H9 (cell line): ENCODE measurements around the gene VWA5B1. TPM values are rescaled to one million over a fixed set of nuclear protein-coding genes. Genes with fewer than 3 reads are reported as not detected.

Source experiments
- DNase-seq: peaks from one replicate; pipeline ENCODE4 v3.0.0-alpha.2; 2017
- H2AFZ ChIP-seq: one replicate; pipeline ENCODE4 v1.6.1; 2013; ENCODE audit warnings: mild to moderate bottlenecking, low read length, control low read depth, moderate library complexity
- H2AK5ac ChIP-seq: 2 replicates; pipeline ENCODE4 v1.6.1; 2013; ENCODE audit warnings: low read length, control low read depth, mixed read lengths; ENCODE audit not compliant: insufficient read length
- H2BK120ac ChIP-seq: one replicate; pipeline ENCODE4 v1.6.1; 2013; ENCODE audit warnings: low read depth, mild to moderate bottlenecking, low read length, control low read depth, inconsistent platforms; ENCODE audit not compliant: poor library complexity, severe bottlenecking
- H2BK12ac ChIP-seq: 2 replicates; pipeline ENCODE4 v1.6.1; 2013; ENCODE audit warnings: low read length, control low read depth, mixed read lengths, low read depth; ENCODE audit not compliant: insufficient read length
- H2BK15ac ChIP-seq: 2 replicates; pipeline ENCODE4 v1.6.1; 2013; ENCODE audit warnings: low read depth, low read length, control low read depth
- H2BK20ac ChIP-seq: one replicate; pipeline ENCODE4 v1.6.1; 2013; ENCODE audit warnings: low read depth, mild to moderate bottlenecking, low read length, control low read depth, inconsistent platforms; ENCODE audit not compliant: poor library complexity, severe bottlenecking
- H2BK5ac ChIP-seq: 2 replicates; pipeline ENCODE4 v1.6.1; 2013; ENCODE audit warnings: low read length, control low read depth, mixed read lengths; ENCODE audit not compliant: insufficient read length
- H3K14ac ChIP-seq: 2 replicates; pipeline ENCODE4 v1.6.1; 2013; ENCODE audit warnings: low read length, control low read depth; ENCODE audit not compliant: insufficient read depth
- H3K18ac ChIP-seq: 2 replicates; pipeline ENCODE4 v1.6.1; 2013; ENCODE audit warnings: low read depth, mild to moderate bottlenecking, mixed read lengths, low read length, control low read depth; ENCODE audit not compliant: insufficient read length
- H3K23ac ChIP-seq: 2 replicates; pipeline ENCODE4 v1.6.1; 2013; ENCODE audit warnings: low read length, control low read depth, mixed read lengths, low read depth; ENCODE audit not compliant: insufficient read length
- H3K23me2 ChIP-seq: 2 replicates; pipeline ENCODE4 v1.6.1; 2013; ENCODE audit warnings: low read depth, mild to moderate bottlenecking, mixed read lengths, low read length, control low read depth; ENCODE audit not compliant: insufficient read length, poor library complexity, severe bottlenecking
- H3K27ac ChIP-seq: 2 replicates; pipeline ENCODE4 v1.5.1; 2013; ENCODE audit warnings: low read length, control low read depth, mixed read lengths, low read depth; ENCODE audit not compliant: insufficient read length
- H3K27me3 ChIP-seq: 2 replicates; pipeline ENCODE4 v1.6.1; 2013; ENCODE audit warnings: low read length, control low read depth, inconsistent platforms; ENCODE audit not compliant: insufficient read depth
- H3K4ac ChIP-seq: 2 replicates; pipeline ENCODE4 v1.6.1; 2013; ENCODE audit warnings: low read depth, mild to moderate bottlenecking, control low read depth, inconsistent platforms, low read length, moderate library complexity
- H3K4me1 ChIP-seq: 2 replicates; pipeline ENCODE4 v1.6.1; 2013; ENCODE audit warnings: low read length, control low read depth, inconsistent platforms; ENCODE audit not compliant: insufficient read depth
- H3K4me2 ChIP-seq: 2 replicates; pipeline ENCODE4 v1.6.1; 2013; ENCODE audit warnings: low read length, control low read depth, mixed read lengths; ENCODE audit not compliant: insufficient read length, insufficient read depth
- H3K56ac ChIP-seq: 2 replicates; pipeline ENCODE4 v1.6.1; 2013; ENCODE audit warnings: low read depth, mild to moderate bottlenecking, mixed read lengths, low read length, control low read depth; ENCODE audit not compliant: insufficient read length
- H3K79me1 ChIP-seq: 2 replicates; pipeline ENCODE4 v1.6.1; 2013; ENCODE audit warnings: low read depth, mild to moderate bottlenecking, moderate library complexity, low read length, control low read depth, inconsistent platforms; ENCODE audit not compliant: insufficient read depth, poor library complexity, severe bottlenecking
- H3K79me2 ChIP-seq: 2 replicates; pipeline ENCODE4 v1.6.1; 2013; ENCODE audit warnings: low read length, control low read depth, inconsistent platforms; ENCODE audit not compliant: insufficient read depth
- H3K9ac ChIP-seq: 2 replicates; pipeline ENCODE4 v1.6.1; 2013; ENCODE audit warnings: low read length, control low read depth, mixed read lengths; ENCODE audit not compliant: insufficient read length; ENCODE audit errors: extremely low read depth
- H3K9me3 ChIP-seq: one replicate; pipeline ENCODE4 v1.6.1; 2013; ENCODE audit warnings: low read depth, low read length, inconsistent platforms; ENCODE audit not compliant: control insufficient read depth
- H3T11ph ChIP-seq: one replicate; pipeline ENCODE4 v1.6.1; 2013; ENCODE audit warnings: mild to moderate bottlenecking, low read length, control low read depth, inconsistent platforms
- H4K20me1 ChIP-seq: one replicate; pipeline ENCODE4 v1.6.1; 2013; ENCODE audit not compliant: control insufficient read depth, insufficient read length, insufficient read depth
- H4K5ac ChIP-seq: 2 replicates; pipeline ENCODE4 v1.6.1; 2013; ENCODE audit warnings: low read depth, mild to moderate bottlenecking, mixed read lengths, low read length, control low read depth; ENCODE audit not compliant: insufficient read length
- H4K8ac ChIP-seq: replicated peaks from 2 replicates; pipeline ENCODE4 v1.6.1; 2013; ENCODE audit warnings: low read length, control low read depth, mixed read lengths, low read depth; ENCODE audit not compliant: insufficient read length
- H4K91ac ChIP-seq: 2 replicates; pipeline ENCODE4 v1.6.1; 2013; ENCODE audit warnings: low read depth, mild to moderate bottlenecking, moderate library complexity, mixed read lengths, low read length, control low read depth; ENCODE audit not compliant: insufficient read length
- H3K27ac Mint-ChIP-seq, 3 experiments: 2 replicates in 2 of 3; 3 replicates in 1 of 3; pipeline ENCODE4 v1.8.0; 2020 to 2021; ENCODE audit warnings: mixed read lengths in 3 of 3, mild to moderate bottlenecking in 1 of 3, moderate library complexity in 1 of 3
- H3K27me3 Mint-ChIP-seq: 2 replicates; pipeline ENCODE4 v1.8.0; 2021; ENCODE audit warnings: low read depth, mild to moderate bottlenecking, moderate library complexity, mixed read lengths
- H3K36me3 Mint-ChIP-seq, 3 experiments: 2 replicates in 2 of 3; 3 replicates in 1 of 3; pipeline ENCODE4 v1.8.0; 2020 to 2021; ENCODE audit warnings: low read depth in 3 of 3, mixed read lengths in 3 of 3; ENCODE audit not compliant: insufficient read depth in 1 of 3
- H3K4me1 Mint-ChIP-seq, 2 experiments: 2 replicates each; pipeline ENCODE4 v1.8.0; 2020; ENCODE audit warnings: mixed read lengths in 2 of 2
- H3K4me3 Mint-ChIP-seq, 2 experiments: 2 replicates in 1 of 2; 3 replicates in 1 of 2; pipeline ENCODE4 v1.8.0; 2020 to 2021; ENCODE audit warnings: mild to moderate bottlenecking in 2 of 2, mixed read lengths in 2 of 2, moderate library complexity in 1 of 2
- H3K9me3 Mint-ChIP-seq, 2 experiments: 2 replicates in 1 of 2; 3 replicates in 1 of 2; pipeline ENCODE4 v1.8.0; 2020; ENCODE audit warnings: mild to moderate bottlenecking in 2 of 2, mixed read lengths in 2 of 2, moderate library complexity in 1 of 2
- WGBS: extraction: QIAGEN DNeasy Blood & Tissue Kit; methylation state at CpG from one replicate; pipeline ENCODE4 v1.1.7; 2013; ENCODE audit warnings: missing lambda C conversion rate, low lambda C conversion rate, mixed read lengths; ENCODE audit not compliant: insufficient read length; ENCODE audit errors: extremely low coverage; 5-methylcytosine and 5-hydroxymethylcytosine counted together
- total RNA-seq: library from RNA; stranded (reverse); gene quantifications from 2 replicates; pipeline ENCODE4 v1.2.1, GENCODE V29; 2021
- TF ChIP-seq, protein P1 (sequence below): fragments of 200-600 bp; sonication (generic); conservative IDR thresholded peaks from 3 replicates; pipeline ENCODE4 v1.8.0; 2021; ENCODE audit warnings: antibody characterized with exemption, mild to moderate bottlenecking

VWA5B1 gene
- total RNA-seq, 1 experiment from 2014 or later = not detected

DNA sequence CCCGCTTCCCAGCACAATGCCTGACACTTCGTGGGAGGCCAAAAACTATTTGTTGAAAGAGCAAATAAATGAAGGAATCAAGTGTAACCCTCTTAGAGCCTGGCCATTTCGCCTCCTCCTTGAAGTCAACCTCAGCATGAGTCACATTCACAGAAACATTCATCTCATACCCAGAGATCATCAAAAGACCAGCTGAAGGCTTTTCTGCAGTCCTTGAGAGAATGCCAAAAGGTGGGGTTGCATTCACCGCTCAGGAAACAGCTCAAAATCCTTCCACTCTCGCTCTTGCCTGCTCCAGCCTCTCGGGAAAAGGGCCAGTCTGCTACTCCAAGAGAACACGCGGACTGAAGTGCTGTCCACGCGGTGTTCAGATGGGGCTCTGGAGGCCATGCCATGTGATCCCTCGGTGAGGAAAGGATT is 90.0 kb downstream of the VWA5B1 start:
- Mint-ChIP-seq H3K4me3 (no peak overlapping the region), H3K36me3 (no peaks in the 10 kb centered on the region), H3K4me1 (peaks cover 11 to 14% of the 10 kb centered on the region in 2 experiments), H3K9me3 (no peaks in the 10 kb centered on the region), H3K27ac (no peak overlapping the region), H3K27me3 (peaks cover 94% of the 10 kb centered on the region)
- no peak overlapping the region for H2BK20ac ChIP-seq
- H3K79me1 ChIP-seq = no peaks in the 10 kb centered on the region
- H3K14ac ChIP-seq = no peak overlapping the region
- no peak overlapping the region for H2BK5ac ChIP-seq
- H4K20me1 ChIP-seq = no peaks in the 10 kb centered on the region
- H2BK15ac ChIP-seq = no peak overlapping the region
- no peak overlapping the region for H2AK5ac ChIP-seq
- WGBS = no CpG with 5 or more reads among the region's 11 CpGs
- no peak overlapping the region for H3K4me2 ChIP-seq
- TF ChIP-seq, protein P1, sequence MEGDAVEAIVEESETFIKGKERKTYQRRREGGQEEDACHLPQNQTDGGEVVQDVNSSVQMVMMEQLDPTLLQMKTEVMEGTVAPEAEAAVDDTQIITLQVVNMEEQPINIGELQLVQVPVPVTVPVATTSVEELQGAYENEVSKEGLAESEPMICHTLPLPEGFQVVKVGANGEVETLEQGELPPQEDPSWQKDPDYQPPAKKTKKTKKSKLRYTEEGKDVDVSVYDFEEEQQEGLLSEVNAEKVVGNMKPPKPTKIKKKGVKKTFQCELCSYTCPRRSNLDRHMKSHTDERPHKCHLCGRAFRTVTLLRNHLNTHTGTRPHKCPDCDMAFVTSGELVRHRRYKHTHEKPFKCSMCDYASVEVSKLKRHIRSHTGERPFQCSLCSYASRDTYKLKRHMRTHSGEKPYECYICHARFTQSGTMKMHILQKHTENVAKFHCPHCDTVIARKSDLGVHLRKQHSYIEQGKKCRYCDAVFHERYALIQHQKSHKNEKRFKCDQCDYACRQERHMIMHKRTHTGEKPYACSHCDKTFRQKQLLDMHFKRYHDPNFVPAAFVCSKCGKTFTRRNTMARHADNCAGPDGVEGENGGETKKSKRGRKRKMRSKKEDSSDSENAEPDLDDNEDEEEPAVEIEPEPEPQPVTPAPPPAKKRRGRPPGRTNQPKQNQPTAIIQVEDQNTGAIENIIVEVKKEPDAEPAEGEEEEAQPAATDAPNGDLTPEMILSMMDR = no peak
- no peak overlapping the region for H3K18ac ChIP-seq
- H3K27ac ChIP-seq = no peak overlapping the region
- no peaks in the 10 kb centered on the region for H3K4me1 ChIP-seq
- no peak overlapping the region for H4K8ac ChIP-seq
- no peak overlapping the region for H3K9ac ChIP-seq
- no peak for DNase-seq
- no peak overlapping the region for H3K4ac ChIP-seq
- H3K56ac ChIP-seq = no peak overlapping the region
- H3K23ac ChIP-seq = no peak overlapping the region
- H2BK120ac ChIP-seq = no peak overlapping the region
- H3K79me2 ChIP-seq = no peaks in the 10 kb centered on the region
- peaks cover 5% of the 10 kb centered on the region; the same call in 1 of the 2 replicates for H3K27me3 ChIP-seq
- H3K23me2 ChIP-seq = no peaks in the 10 kb centered on the region
- no peak overlapping the region for H2AFZ ChIP-seq
- no peak overlapping the region for H4K5ac ChIP-seq
- no peak overlapping the region for H4K91ac ChIP-seq
- no peak overlapping the region for H3T11ph ChIP-seq
- H2BK12ac ChIP-seq = no peak overlapping the region
- no peaks in the 10 kb centered on the region for H3K9me3 ChIP-seq
